Caco-2 (cell line): Measurements from ENCODE around the gene PPP2R5A. TPM values are rescaled to one million over a fixed set of nuclear protein-coding genes. Genes with fewer than 3 reads are reported as not detected.

Experiments
- BruUV-seq: library from RNA; stranded (reverse); fragments of 400-500 nt; replicated peaks from 2 replicates; lab custom pipeline; 2021; lab: Mats Ljungman, UMichigan
- CTCF ChIA-PET: fragments of 300-600 bp; sonication (Branson Sonifier 250); formaldehyde crosslinking; loops from one replicate; lab custom pipeline; 2022; ENCODE audit warnings: antibody characterized with exemption; lab: Charles Lee
- POLR2A ChIA-PET: fragments of 300-600 bp; sonication (Branson Sonifier 250); formaldehyde crosslinking; loops from one replicate; lab custom pipeline; 2022; ENCODE audit warnings: antibody characterized with exemption; lab: Charles Lee
- DNase-seq, 2 experiments: peaks; one replicate each; pipeline versions ENCODE4 v3.0.0 to v3.0.0-alpha.2; 2020 to 2022
- H3K27me3 ChIP-seq: replicated peaks from 2 replicates; pipeline ENCODE4 v1.6.0; 2011; ENCODE audit warnings: low read length; ENCODE audit not compliant: control insufficient read depth, insufficient read depth
- H3K36me3 ChIP-seq: 2 replicates; pipeline ENCODE4 v1.5.1; 2011; ENCODE audit warnings: low read length; ENCODE audit not compliant: control insufficient read depth, insufficient read depth
- H3K4me1 ChIP-seq: fragments of 250-450 bp; sonication (Bioruptor Pico); 2 replicates; pipeline ENCODE4 v1.5.1; 2020; ENCODE audit warnings: mild to moderate bottlenecking
- H3K4me3 ChIP-seq: 2 replicates; pipeline ENCODE4 v1.5.1; 2011; ENCODE audit warnings: low read depth, mild to moderate bottlenecking, control low read depth, low read length
- H3K9me3 ChIP-seq: fragments of 250-450 bp; sonication (Bioruptor Pico); 2 replicates; pipeline ENCODE4 v1.5.1; 2020; ENCODE audit warnings: mild to moderate bottlenecking, moderate library complexity
- H3K27ac Mint-ChIP-seq: one replicate; pipeline ENCODE4 v1.8.0; 2022; ENCODE audit warnings: mixed read lengths; ENCODE audit not compliant: unreplicated experiment
- H3K27me3 Mint-ChIP-seq: one replicate; pipeline ENCODE4 v1.8.0; 2022; ENCODE audit warnings: mixed read lengths; ENCODE audit not compliant: insufficient read depth, unreplicated experiment
- H3K36me3 Mint-ChIP-seq: one replicate; pipeline ENCODE4 v1.8.0; 2022; ENCODE audit warnings: mild to moderate bottlenecking, mixed read lengths; ENCODE audit not compliant: insufficient read depth, unreplicated experiment
- H3K4me1 Mint-ChIP-seq: one replicate; pipeline ENCODE4 v1.8.0; 2022; ENCODE audit warnings: low read depth, mixed read lengths; ENCODE audit not compliant: unreplicated experiment
- H3K4me3 Mint-ChIP-seq: one replicate; pipeline ENCODE4 v1.8.0; 2022; ENCODE audit warnings: mild to moderate bottlenecking, moderate library complexity, mixed read lengths; ENCODE audit not compliant: unreplicated experiment
- H3K9me3 Mint-ChIP-seq: one replicate; pipeline ENCODE4 v1.8.0; 2022; ENCODE audit warnings: mixed read lengths; ENCODE audit not compliant: unreplicated experiment
- intact Hi-C: fragments of 100-400 bp; cut with micrococcal nuclease; formaldehyde crosslinking; loops from one replicate; pipeline ENCODE4 v1.10.0; 2022; ENCODE audit not compliant: unreplicated experiment
- total RNA-seq: library from RNA; stranded (reverse); gene quantifications from 2 replicates; pipeline ENCODE4 v1.2.3, GENCODE V29; 2022
- TF ChIP-seq, protein P1 (sequence below), 2 experiments: fragments of 200-600 bp in 1 of 2; IDR thresholded peaks; 1 replicate in 1 of 2; 2 replicates in 1 of 2; pipeline versions ENCODE4 v1.5.1 to v1.8.0; 2011 to 2022; ENCODE audit warnings: antibody characterized with exemption in 1 of 2, control low read depth in 1 of 2, inconsistent platforms in 1 of 2, low read depth in 1 of 2, low read length in 1 of 2, mild to moderate bottlenecking in 1 of 2, moderate library complexity in 1 of 2; ENCODE audit not compliant: insufficient read depth in 1 of 2, severe bottlenecking in 1 of 2, unreplicated experiment in 1 of 2

Gene PPP2R5A
- total RNA-seq, 1 experiment from 2014 or later = 49.4 TPM

DNA sequence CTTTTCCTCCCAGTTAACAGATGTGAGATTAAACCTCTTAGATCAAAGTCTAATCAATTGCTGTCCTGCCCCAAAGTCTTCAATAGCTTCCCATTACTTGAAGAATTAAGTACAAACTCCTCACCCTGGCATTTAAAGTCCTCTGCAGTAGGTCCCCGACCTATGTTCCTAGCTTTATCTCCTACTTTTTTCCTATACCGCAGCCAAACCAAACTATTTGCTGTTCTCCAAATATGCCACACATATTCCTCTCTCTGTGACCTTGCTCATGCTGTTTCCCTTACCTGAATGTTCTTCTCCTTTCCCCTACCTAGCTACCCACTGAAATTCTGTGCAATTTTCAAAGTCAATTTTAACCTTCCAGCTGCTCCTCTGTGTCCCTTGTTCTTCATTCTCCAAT is 14.0 kb upstream of the PPP2R5A start:
- no peak for DNase-seq
- Histone ChIP-seq H3K36me3 (no peaks in the 10 kb centered on the region), H3K27me3 (no peaks in the 10 kb centered on the region), H3K9me3 (no peaks in the 10 kb centered on the region), H3K4me1 (peaks cover 12% of the 10 kb centered on the region), H3K4me3 (no peak overlapping the region)
- H3K4me3 Mint-ChIP-seq = no peak overlapping the region
- no peaks in the 10 kb centered on the region for H3K9me3 Mint-ChIP-seq
- CTCF ChIA-PET = no interaction called here
- H3K27ac Mint-ChIP-seq = no peak overlapping the region
- POLR2A ChIA-PET = no interaction called here
- intact Hi-C loops = no loop called here
- BruUV-seq = no TSS peak
- TF ChIP-seq, protein P1, sequence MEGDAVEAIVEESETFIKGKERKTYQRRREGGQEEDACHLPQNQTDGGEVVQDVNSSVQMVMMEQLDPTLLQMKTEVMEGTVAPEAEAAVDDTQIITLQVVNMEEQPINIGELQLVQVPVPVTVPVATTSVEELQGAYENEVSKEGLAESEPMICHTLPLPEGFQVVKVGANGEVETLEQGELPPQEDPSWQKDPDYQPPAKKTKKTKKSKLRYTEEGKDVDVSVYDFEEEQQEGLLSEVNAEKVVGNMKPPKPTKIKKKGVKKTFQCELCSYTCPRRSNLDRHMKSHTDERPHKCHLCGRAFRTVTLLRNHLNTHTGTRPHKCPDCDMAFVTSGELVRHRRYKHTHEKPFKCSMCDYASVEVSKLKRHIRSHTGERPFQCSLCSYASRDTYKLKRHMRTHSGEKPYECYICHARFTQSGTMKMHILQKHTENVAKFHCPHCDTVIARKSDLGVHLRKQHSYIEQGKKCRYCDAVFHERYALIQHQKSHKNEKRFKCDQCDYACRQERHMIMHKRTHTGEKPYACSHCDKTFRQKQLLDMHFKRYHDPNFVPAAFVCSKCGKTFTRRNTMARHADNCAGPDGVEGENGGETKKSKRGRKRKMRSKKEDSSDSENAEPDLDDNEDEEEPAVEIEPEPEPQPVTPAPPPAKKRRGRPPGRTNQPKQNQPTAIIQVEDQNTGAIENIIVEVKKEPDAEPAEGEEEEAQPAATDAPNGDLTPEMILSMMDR (IDR thresholded peaks at IDR 0.05; ENCODE audit: insufficient read depth in 1 of 2, low read depth in 1 of 2, low read length in 1 of 2, severe bottlenecking in 1 of 2, unreplicated experiment in 1 of 2) = no peak
- H3K36me3 Mint-ChIP-seq = no peaks in the 10 kb centered on the region
- no peaks in the 10 kb centered on the region for H3K4me1 Mint-ChIP-seq
- no peaks in the 10 kb centered on the region for H3K27me3 Mint-ChIP-seq

DNA sequence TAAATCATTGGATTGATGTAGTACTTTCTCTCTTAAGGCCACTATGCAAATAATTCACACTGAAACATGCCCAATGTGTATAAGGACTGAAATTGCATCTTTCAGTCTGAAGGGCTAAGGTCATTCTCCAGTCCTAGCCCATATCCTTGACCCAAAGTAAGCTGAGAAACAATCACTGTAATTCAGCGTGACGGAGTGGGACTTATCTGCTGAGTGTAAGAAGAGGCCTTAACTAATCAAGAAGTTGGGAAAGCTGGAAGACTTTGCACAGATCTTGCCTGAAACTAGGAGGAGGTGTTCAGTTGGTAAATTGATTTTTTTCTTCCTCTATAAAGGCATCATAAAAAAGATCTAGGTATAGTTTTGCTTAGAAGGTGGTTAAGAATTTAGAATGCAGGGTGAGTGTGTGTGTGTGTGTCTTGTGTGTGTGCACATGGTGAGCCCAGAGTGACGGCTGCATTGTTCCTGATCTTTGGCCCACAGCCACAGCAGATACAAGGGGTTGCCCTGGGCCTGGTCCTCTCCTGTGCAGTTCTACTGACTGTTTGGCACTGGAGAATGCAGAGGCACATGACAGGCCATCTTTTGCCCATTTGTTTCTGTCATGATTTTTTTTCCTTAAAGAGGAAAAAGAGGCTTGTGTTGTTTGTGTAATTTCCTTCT is 13.3 kb upstream of the PPP2R5A start:
- H3K36me3 Mint-ChIP-seq = no peaks in the 10 kb centered on the region
- no TSS peak for BruUV-seq
- CTCF ChIA-PET = no interaction called here
- Histone ChIP-seq H3K4me3 (no peak overlapping the region), H3K27me3 (no peaks in the 10 kb centered on the region), H3K4me1 (peaks cover 12% of the 10 kb centered on the region), H3K36me3 (no peaks in the 10 kb centered on the region), H3K9me3 (no peaks in the 10 kb centered on the region)
- no peak overlapping the region for H3K4me3 Mint-ChIP-seq
- intact Hi-C loops = no loop called here
- no peaks in the 10 kb centered on the region for H3K4me1 Mint-ChIP-seq
- no peak for DNase-seq
- POLR2A ChIA-PET = no interaction called here
- no peak overlapping the region for H3K27ac Mint-ChIP-seq
- TF ChIP-seq, protein P1 (IDR thresholded peaks at IDR 0.05; ENCODE audit: insufficient read depth in 1 of 2, low read depth in 1 of 2, low read length in 1 of 2, severe bottlenecking in 1 of 2, unreplicated experiment in 1 of 2) = no peak
- H3K27me3 Mint-ChIP-seq = no peaks in the 10 kb centered on the region
- no peaks in the 10 kb centered on the region for H3K9me3 Mint-ChIP-seq

DNA sequence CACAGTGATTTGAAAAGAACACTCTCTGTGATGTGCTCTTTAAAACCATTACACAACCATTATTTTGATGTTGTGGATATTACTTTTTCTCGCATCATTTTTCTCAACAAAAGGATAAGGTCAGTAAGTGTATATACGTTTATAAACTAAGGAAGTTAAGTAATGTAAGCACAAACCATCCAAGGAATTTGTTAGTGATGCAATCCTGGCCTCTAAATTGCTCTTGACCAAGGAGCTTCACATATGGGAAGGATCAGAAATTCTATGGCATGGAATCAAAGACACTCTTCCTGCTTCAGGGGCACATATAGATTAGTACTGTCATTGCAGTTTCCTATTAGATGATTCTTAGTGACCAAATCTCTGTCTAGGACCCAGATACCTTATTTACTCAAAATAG is 3.6 kb upstream of the PPP2R5A start:
- Histone ChIP-seq H3K9me3 (no peaks in the 10 kb centered on the region), H3K4me1 (peaks cover 7% of the 10 kb centered on the region; the same call in 1 of the 2 replicates), H3K4me3 (no peak overlapping the region), H3K27me3 (no peaks in the 10 kb centered on the region), H3K36me3 (no peaks in the 10 kb centered on the region)
- POLR2A ChIA-PET = no interaction called here
- H3K9me3 Mint-ChIP-seq = no peaks in the 10 kb centered on the region
- H3K27me3 Mint-ChIP-seq = no peaks in the 10 kb centered on the region
- peaks cover 13% of the 10 kb centered on the region for H3K4me1 Mint-ChIP-seq
- DNase-seq = no peak
- TF ChIP-seq, protein P1 (IDR thresholded peaks at IDR 0.05; ENCODE audit: insufficient read depth in 1 of 2, low read depth in 1 of 2, low read length in 1 of 2, severe bottlenecking in 1 of 2, unreplicated experiment in 1 of 2) = no peak
- H3K27ac Mint-ChIP-seq = no peak overlapping the region
- peaks cover 24% of the 10 kb centered on the region for H3K36me3 Mint-ChIP-seq
- CTCF ChIA-PET = no interaction called here
- no peak overlapping the region for H3K4me3 Mint-ChIP-seq
- BruUV-seq = no TSS peak
- intact Hi-C loops = no loop called here
